ENCODE results near the gene LUC7L.
"Not testable (repeated sequence)": the region's sequence is repeated elsewhere in the genome, so short reads cannot be mapped to it uniquely, and the experiment has no call there.

Gene LUC7L

GRCh38 chr16:254461-254860 lies 25.2 kb upstream of the LUC7L start:
- H3K4me1 ChIP-seq (ENCODE audit: insufficient read depth, low read length): no peaks in the 10 kb centered on the region
- H3K36me3 ChIP-seq (ENCODE audit: insufficient read depth, low read length): no peaks in the 10 kb centered on the region; the same call in 1 of the 2 replicates
- H3K9me3 ChIP-seq (ENCODE audit: control insufficient read depth, insufficient read depth, low read length): no peaks in the 10 kb centered on the region
- no peak overlapping the region for H3K9ac ChIP-seq (ENCODE audit: low read depth, low read length)

DNA sequence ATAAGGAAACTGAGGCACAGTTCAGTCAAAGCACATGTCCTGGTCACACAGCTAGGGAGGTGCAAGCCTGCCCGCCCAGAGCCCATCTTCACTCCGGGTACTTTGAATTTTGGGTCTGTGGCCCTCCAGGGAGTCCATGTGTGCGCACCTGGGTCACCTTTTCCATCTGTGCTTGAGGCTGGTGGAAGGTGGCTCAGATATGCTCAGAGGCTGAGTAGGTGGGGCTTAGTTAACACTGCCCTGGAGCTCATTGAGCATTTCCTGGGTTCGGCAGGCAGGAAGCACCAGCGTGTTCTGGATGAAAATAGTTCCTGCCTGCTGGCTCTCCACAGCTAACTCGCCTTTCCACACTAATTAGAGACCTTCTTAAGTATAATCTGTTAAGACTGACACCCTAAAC lies 24.6 kb upstream of the LUC7L start:
- Histone ChIP-seq H3K36me3 (ENCODE audit: insufficient read depth, low read length) (no peaks in the 10 kb centered on the region; the same call in 1 of the 2 replicates), H3K9ac (ENCODE audit: low read depth, low read length) (no peak overlapping the region), H3K4me1 (ENCODE audit: insufficient read depth, low read length) (no peaks in the 10 kb centered on the region), H3K9me3 (ENCODE audit: control insufficient read depth, insufficient read depth, low read length) (no peaks in the 10 kb centered on the region)

DNA sequence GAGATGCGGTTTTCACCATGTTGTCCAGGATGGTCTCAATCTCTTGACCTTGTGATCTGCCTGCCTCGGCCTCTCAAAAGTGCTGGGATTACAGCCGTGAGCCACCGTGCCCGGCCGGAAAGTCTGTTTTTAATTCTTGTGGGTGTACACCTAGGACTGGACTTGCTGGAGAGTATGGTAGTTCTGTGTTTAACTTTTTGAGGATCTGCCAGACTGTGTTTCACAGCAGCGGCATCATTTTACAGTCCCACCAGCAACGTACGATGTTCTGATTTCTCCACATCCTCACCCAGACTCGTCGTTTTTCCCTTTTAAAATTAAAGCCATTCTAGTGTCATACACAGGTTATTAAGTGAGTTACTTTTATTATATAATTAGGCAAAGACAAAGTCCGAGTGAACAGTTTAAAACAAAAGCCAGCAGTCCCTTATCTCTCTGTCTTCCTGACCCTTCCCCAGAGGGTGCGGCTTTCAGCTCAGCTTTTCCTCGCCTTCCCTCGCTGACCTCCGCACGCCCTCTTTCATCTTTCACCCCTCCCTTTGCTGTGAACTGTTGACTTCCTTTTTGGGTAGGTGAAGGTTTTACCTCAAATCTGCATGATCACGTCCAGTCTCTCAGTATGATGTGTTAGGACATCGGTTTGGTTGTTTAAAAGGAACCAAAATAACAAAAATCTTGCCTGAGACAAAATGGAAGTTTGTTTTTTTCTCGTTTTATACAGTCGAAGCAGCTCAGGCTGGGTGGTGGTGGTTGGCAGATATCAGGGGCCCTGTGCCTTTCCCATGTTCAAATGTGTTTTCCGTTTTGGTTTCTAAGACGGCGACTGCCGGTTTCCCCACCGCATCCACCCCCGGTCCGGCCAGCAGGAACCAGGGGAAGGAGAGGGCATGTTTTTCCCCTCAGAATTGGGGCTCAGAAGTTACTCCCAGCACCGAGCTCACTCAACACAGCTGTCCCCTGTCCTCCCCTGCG lies 23.4 kb upstream of the LUC7L start:
- no peaks in the 10 kb centered on the region; the same call in 1 of the 2 replicates for H3K36me3 ChIP-seq (ENCODE audit: insufficient read depth, low read length)
- H3K9ac ChIP-seq (ENCODE audit: low read depth, low read length): no peak overlapping the region
- no peaks in the 10 kb centered on the region for H3K9me3 ChIP-seq (ENCODE audit: control insufficient read depth, insufficient read depth, low read length)
- H3K4me1 ChIP-seq (ENCODE audit: insufficient read depth, low read length): no peaks in the 10 kb centered on the region

- no peaks in the 10 kb centered on the region for H3K4me1 ChIP-seq (ENCODE audit: insufficient read depth, low read length)
Observed at GRCh38 chr16:249431-249830, 20.2 kb upstream of the LUC7L start.

DNA sequence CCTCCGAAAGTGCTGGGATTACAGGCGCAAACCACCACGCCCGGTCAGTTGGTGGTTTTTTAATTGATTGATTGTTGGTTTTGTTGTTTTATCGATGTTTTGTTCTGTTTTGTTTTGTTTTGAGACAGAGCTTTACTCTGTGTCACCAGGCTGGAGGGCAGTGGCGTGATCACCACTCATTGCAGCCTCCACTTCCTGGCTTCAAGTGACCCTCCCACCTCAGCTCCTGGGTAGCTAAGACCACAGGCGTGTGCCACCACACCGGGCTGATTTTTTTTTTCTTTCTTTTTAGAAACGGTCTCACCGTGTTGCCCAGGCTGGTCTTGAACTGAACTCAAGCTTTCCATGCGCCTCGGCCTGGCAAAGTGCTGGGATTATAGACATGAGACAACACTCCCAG lies 17.8 kb upstream of the LUC7L start:
- Histone ChIP-seq H3K4me1 (ENCODE audit: insufficient read depth, low read length) (no peaks in the 10 kb centered on the region; the same call in 1 of the 2 replicates), H3K9me3 (ENCODE audit: control insufficient read depth, insufficient read depth, low read length) (no peaks in the 10 kb centered on the region), H3K36me3 (ENCODE audit: insufficient read depth, low read length) (no peaks in the 10 kb centered on the region), H3K9ac (ENCODE audit: low read depth, low read length) (no peak overlapping the region)

More at GRCh38 chr16:249431-249830, 20.2 kb upstream of the LUC7L start:
- H3K9ac ChIP-seq (ENCODE audit: low read depth, low read length): no peak overlapping the region
- no peaks in the 10 kb centered on the region for H3K9me3 ChIP-seq (ENCODE audit: control insufficient read depth, insufficient read depth, low read length)
- H3K36me3 ChIP-seq (ENCODE audit: insufficient read depth, low read length): no peaks in the 10 kb centered on the region

DNA sequence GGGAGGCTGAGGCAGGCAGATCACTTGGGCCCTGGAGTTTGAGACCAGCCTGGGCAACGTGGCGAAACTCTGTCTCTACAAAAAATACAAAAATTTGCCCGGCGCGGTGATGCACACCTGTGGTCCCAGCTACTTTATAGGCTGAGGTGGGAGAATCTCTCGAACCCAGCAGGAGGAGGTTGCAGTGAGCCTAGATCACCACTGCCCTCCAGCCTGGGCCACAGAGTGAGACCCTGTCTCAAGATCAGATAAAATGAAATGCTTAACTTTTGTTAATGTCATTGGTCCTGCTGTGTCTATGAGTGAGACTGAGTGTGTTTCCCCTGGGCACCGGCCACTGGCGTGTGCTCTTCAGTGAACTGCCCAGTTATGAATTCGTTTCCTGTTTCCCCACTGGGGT lies 15.9 kb upstream of the LUC7L start:
- Histone ChIP-seq H3K36me3 (ENCODE audit: insufficient read depth, low read length) (no peaks in the 10 kb centered on the region), H3K9me3 (ENCODE audit: control insufficient read depth, insufficient read depth, low read length) (no peaks in the 10 kb centered on the region), H3K4me1 (ENCODE audit: insufficient read depth, low read length) (no peaks in the 10 kb centered on the region; the same call in 1 of the 2 replicates), H3K9ac (ENCODE audit: low read depth, low read length) (no peak overlapping the region)

DNA sequence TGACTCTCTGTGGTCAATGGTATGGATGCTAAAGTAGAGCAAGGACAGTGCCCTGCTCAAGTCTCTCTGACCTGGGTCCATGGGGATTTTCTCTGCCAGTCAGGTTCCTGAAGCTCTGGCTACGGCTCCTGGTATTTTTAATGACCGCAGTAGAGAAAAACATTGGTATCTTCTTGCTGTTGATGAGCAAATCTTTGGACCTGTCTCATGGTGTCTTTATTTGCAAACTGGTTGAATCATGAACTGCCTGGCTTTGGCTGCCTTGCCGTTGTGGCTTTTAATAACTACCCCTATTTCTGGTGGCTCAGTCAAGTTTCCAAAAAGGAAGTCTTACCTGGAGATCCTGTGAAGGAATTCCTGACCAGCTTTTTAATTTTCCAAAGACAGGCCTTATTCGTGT lies 14.1 kb upstream of the LUC7L start:
- Histone ChIP-seq H3K36me3 (ENCODE audit: insufficient read depth, low read length) (no peaks in the 10 kb centered on the region), H3K4me1 (ENCODE audit: insufficient read depth, low read length) (no peaks in the 10 kb centered on the region; the same call in 1 of the 2 replicates)

GRCh38 chr16:242281-242680 lies 13.0 kb upstream of the LUC7L start:
- no peaks in the 10 kb centered on the region; the same call in 1 of the 2 replicates for H3K4me1 ChIP-seq (ENCODE audit: insufficient read depth, low read length)
- no peaks in the 10 kb centered on the region for H3K9me3 ChIP-seq (ENCODE audit: control insufficient read depth, insufficient read depth, low read length)
- no peak overlapping the region for H3K9ac ChIP-seq (ENCODE audit: low read depth, low read length)
- H3K36me3 ChIP-seq (ENCODE audit: insufficient read depth, low read length): no peaks in the 10 kb centered on the region

More for the DNA sequence above, 14.1 kb upstream of the LUC7L start:
- Histone ChIP-seq H3K9ac (ENCODE audit: low read depth, low read length) (no peak overlapping the region), H3K9me3 (ENCODE audit: control insufficient read depth, insufficient read depth, low read length) (no peaks in the 10 kb centered on the region)

DNA sequence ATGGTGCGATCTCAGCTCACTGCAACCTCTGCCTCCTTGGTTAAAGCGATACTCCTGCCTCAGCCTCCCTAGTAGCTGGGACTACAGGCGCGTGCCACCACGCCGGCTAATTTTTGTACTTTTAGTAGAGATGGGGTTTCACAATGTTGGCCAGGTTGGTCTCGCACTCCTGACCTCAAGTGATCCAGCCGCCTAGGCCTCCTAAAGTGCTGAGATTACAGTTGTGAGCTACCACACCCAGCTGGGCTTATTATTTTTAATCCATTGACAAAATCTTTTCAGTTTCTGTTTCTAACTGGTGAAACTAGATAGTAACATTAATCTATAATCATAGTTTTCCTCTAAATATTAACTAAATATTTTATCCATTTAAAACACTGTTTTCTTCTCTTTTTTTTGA lies 11.3 kb upstream of the LUC7L start:
- Histone ChIP-seq H3K9ac (ENCODE audit: low read depth, low read length) (no peak overlapping the region), H3K4me1 (ENCODE audit: insufficient read depth, low read length) (no peaks in the 10 kb centered on the region; the same call in 1 of the 2 replicates), H3K9me3 (ENCODE audit: control insufficient read depth, insufficient read depth, low read length) (no peaks in the 10 kb centered on the region), H3K36me3 (ENCODE audit: insufficient read depth, low read length) (no peaks in the 10 kb centered on the region)

DNA sequence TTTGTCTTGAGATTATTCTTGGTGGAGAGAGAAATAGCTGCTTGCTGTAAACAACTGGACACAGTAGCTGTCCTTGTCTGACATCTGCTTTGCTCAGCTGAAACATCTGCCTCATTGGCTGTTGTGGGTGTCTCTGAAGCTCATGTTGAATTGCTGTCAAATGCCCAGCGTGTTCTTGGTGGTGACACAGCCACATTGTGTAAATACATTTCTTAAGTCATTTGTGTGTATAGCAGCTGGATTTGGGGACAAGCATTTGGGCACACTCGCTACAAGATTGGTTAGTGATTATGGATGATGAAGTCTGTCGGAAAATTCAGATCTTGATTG lies 10.7 kb upstream of the LUC7L start:
- no peaks in the 10 kb centered on the region; the same call in 1 of the 2 replicates for H3K4me1 ChIP-seq (ENCODE audit: insufficient read depth, low read length)
- H3K9ac ChIP-seq (ENCODE audit: low read depth, low read length): no peak overlapping the region
- H3K9me3 ChIP-seq (ENCODE audit: control insufficient read depth, insufficient read depth, low read length): no peaks in the 10 kb centered on the region
- no peaks in the 10 kb centered on the region for H3K36me3 ChIP-seq (ENCODE audit: insufficient read depth, low read length)

DNA sequence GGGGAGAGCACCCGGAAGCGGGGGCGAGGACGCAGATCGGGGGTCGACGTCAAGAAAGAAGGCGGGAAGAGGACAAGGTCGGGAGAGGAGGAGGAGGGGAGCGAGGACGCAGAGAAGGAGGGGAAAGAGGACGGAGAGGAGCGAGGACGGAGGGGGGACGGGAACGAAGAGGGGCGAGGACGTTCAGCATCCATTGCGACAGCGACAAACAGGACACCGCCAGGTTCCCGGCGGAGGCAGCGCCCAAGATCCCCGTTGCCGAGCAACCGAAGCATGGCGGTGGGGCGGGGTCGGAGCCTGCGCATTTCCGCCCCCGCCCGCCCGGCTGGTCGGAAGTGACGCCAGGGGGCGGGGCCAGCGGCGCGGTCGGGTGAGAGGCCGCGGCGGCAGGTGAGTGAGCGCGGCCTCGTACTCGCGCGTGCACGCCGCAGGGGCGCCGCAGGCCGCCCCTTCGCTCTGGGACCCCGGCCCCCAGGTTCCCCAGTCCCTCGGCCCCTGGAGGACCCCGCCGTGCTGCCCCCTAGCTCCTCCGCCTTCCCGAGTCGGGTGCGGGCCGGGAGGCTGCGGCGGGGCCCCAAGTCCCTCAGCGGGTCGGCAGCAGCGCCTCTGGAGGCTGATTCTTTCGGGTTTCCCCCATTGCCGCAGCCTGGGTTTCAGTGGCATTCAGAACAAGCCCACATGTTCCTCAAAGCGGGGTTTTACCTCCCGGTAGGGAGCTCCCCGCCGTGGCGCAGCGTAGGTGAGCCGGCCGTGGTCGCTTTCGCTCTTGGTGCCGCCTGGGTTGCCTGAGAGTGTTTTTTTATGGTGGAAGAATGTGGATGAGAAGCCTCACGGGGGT lies 5.4 kb upstream of the LUC7L start, which contains the start of gene FAM234A:
FAM234A (plus strand) TSS at position 354 of the 838 bp plus-strand sequence. CDS start 19,593 bp downstream, outside the sequence.
- Histone ChIP-seq H3K9ac (ENCODE audit: low read depth, low read length) (peak within 1 kb of the TSS; percentile 96), H3K36me3 (ENCODE audit: insufficient read depth, low read length) (no peaks in the 10 kb centered on the region), H3K9me3 (ENCODE audit: control insufficient read depth, insufficient read depth, low read length) (no peaks in the 10 kb centered on the region), H3K4me1 (ENCODE audit: insufficient read depth, low read length) (no peaks in the 10 kb centered on the region)

GRCh38 chr16:230949-231348 lies 1.7 kb upstream of the LUC7L start:
- peaks cover 11% of the 10 kb centered on the region for H3K36me3 ChIP-seq (ENCODE audit: insufficient read depth, low read length)
- no peak overlapping the region for H3K9ac ChIP-seq (ENCODE audit: low read depth, low read length)
- no peaks in the 10 kb centered on the region for H3K9me3 ChIP-seq (ENCODE audit: control insufficient read depth, insufficient read depth, low read length)
- no peaks in the 10 kb centered on the region for H3K4me1 ChIP-seq (ENCODE audit: insufficient read depth, low read length)

GRCh38 chr16:230351-230750 lies 1.1 kb upstream of the LUC7L start:
- not testable (repeated sequence) for H3K4me1 ChIP-seq (ENCODE audit: insufficient read depth, low read length); H3K9ac ChIP-seq (ENCODE audit: low read depth, low read length); H3K9me3 ChIP-seq (ENCODE audit: control insufficient read depth, insufficient read depth, low read length)
- H3K36me3 ChIP-seq (ENCODE audit: insufficient read depth, low read length): peaks cover 15% of the 10 kb centered on the region

DNA sequence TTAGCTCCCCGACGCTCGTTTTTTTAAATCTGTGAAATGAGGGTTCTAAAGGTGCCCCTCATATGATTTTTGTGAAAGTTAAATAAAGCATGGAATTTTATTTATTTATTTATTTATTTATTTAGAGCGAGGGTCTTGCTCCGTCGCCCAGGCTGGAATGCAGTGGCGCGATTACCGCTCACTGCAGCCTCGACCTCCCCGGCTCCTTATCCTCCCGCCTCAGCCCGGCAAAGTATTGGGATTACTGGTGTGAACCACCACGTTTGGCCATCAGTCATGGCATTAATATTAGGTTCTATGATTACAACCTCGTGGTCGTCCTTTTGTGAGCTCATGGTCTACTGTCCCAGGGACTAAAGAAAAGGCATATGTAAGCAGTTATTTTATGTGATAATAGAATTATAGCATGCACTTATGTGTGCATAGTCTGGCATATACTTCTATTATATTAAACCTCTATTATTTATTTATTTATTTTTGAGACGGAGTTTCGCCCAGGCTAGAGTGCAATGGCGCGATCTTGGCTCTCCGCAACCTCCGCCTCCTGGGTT lies 557 bp upstream of the LUC7L start:
- H3K9ac ChIP-seq (ENCODE audit: low read depth, low read length): peak overlapping the region; percentile 88; the same call in 1 of the 2 replicates
- H3K4me1 ChIP-seq (ENCODE audit: insufficient read depth, low read length): no peaks in the 10 kb centered on the region
- H3K36me3 ChIP-seq (ENCODE audit: insufficient read depth, low read length): peaks cover 15% of the 10 kb centered on the region
- no peaks in the 10 kb centered on the region for H3K9me3 ChIP-seq (ENCODE audit: control insufficient read depth, insufficient read depth, low read length)

All from ES-I3 (cell line).